GM06990 (cell line): ENCODE data around the gene MGMT.

Source experiments
- DNase-seq: peaks from one replicate; pipeline ENCODE4 v3.0.0-alpha.2; 2011; ENCODE audit not compliant: insufficient read length; ENCODE audit errors: extremely low read depth
- H3K27me3 ChIP-seq: replicated peaks from 2 replicates; pipeline ENCODE4 v1.6.0; 2011; ENCODE audit warnings: low read length; ENCODE audit not compliant: control insufficient read depth, insufficient read depth
- H3K36me3 ChIP-seq: 2 replicates; pipeline ENCODE4 v1.5.1; 2011; ENCODE audit warnings: low read length; ENCODE audit not compliant: control insufficient read depth, insufficient read depth
- H3K4me3 ChIP-seq: replicated peaks from 2 replicates; pipeline ENCODE4 v1.5.1; 2011; ENCODE audit warnings: low read depth, mild to moderate bottlenecking, control low read depth, low read length
- TF ChIP-seq, protein P1 (sequence below): IDR thresholded peaks from 2 replicates; pipeline ENCODE4 v1.5.1; 2011; ENCODE audit warnings: low read length, control low read depth, mild to moderate bottlenecking, inconsistent platforms; ENCODE audit not compliant: insufficient read depth, poor library complexity, severe bottlenecking

Gene MGMT

DNA sequence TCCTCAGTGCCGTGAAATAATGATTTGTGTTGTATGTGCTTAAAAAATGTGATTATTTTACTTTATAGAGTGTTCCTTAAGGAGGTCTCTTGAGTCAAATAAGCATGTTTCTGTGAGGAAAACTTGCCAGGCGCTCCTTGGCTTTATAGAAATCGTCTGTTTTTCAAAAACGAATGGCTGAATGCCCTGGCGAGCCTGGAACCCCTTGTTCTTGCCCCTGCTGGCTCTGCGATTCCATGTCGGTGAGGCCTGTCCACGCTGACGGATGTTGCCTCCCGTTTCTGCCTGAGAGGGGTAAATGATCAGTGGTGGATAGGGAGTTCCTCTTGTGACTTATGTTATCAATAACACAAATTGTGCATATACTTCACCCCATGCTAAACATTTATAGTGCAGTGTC, 75.5 kb downstream of the MGMT start:
- Histone ChIP-seq H3K27me3 (no peaks in the 10 kb centered on the region), H3K4me3 (no peak overlapping the region), H3K36me3 (no peaks in the 10 kb centered on the region)
- DNase-seq = no peak
- TF ChIP-seq, protein P1, sequence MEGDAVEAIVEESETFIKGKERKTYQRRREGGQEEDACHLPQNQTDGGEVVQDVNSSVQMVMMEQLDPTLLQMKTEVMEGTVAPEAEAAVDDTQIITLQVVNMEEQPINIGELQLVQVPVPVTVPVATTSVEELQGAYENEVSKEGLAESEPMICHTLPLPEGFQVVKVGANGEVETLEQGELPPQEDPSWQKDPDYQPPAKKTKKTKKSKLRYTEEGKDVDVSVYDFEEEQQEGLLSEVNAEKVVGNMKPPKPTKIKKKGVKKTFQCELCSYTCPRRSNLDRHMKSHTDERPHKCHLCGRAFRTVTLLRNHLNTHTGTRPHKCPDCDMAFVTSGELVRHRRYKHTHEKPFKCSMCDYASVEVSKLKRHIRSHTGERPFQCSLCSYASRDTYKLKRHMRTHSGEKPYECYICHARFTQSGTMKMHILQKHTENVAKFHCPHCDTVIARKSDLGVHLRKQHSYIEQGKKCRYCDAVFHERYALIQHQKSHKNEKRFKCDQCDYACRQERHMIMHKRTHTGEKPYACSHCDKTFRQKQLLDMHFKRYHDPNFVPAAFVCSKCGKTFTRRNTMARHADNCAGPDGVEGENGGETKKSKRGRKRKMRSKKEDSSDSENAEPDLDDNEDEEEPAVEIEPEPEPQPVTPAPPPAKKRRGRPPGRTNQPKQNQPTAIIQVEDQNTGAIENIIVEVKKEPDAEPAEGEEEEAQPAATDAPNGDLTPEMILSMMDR = no peak

DNA sequence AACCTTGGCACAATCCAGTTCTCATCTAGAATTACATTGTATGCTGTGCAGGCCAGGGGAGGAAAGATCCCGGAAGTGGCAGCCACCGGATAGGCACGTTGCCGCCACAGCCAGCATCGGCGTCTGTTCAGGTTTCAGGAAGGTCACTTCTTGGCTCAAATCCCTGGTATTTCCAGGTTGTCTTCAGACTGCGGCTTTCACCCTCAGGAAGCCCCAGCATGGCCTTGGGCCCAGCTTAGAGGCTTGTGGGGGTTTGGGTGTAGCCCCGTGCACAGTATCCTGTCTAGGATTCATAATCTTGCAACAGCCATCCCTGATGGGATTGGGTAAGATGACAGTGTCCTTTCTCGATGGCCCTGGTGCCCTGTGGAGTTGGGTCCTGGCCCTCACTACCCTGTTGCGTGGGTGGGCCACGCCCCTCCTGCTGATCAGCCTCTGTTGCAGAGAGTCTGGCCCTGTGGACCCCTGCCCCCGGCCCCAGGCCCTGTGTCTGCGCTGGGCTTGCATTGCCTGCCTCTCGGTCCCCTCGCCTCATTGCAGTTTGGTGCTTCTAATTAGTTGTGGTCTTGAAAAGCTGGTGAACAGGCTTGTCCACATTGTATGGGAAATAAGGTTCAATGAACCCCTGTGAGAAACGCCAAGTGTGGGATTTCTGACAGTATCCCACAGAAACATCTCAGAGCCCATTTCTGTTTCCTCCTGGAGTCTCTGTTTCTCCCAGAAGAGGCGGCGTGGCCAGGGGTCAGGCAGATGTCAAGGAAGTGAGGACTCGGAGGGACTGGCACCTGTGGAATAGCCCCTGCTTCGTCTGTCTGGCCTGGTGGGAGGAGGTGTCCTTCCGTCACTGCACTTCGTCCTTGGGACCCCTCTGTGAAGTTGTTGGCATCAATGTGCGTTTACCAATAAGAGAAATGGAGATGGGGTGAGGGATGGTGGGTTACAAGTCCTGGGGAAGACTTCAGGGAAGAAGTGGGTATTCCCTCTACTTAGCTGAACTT, 77.5 kb downstream of the MGMT start:
- TF ChIP-seq, protein P1 = no peak
- no peak for DNase-seq
- Histone ChIP-seq H3K36me3 (no peaks in the 10 kb centered on the region), H3K4me3 (no peak overlapping the region), H3K27me3 (no peaks in the 10 kb centered on the region)

DNA sequence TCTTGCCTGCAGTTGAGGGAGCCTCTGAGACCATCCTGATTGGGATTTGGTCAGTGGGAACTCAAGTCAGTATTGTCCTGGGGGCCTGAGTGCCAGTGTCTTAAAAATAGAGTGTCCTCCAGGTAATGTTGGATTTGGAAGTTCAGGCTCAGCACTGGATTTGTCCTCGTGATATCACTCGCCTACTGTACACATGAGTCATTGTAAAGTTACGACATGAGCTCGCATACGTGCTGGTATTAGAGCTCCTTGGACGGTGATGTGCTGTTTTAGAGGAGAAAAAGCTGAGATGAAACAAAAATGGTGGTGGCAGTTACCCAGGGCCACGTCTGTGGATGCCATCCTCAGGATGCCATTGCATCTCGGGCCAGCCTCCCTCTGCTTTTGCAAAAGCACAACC, 78.2 kb downstream of the MGMT start:
- Histone ChIP-seq H3K36me3 (no peaks in the 10 kb centered on the region), H3K27me3 (no peaks in the 10 kb centered on the region), H3K4me3 (no peak overlapping the region)
- TF ChIP-seq, protein P1 = no peak
- no peak for DNase-seq

DNA sequence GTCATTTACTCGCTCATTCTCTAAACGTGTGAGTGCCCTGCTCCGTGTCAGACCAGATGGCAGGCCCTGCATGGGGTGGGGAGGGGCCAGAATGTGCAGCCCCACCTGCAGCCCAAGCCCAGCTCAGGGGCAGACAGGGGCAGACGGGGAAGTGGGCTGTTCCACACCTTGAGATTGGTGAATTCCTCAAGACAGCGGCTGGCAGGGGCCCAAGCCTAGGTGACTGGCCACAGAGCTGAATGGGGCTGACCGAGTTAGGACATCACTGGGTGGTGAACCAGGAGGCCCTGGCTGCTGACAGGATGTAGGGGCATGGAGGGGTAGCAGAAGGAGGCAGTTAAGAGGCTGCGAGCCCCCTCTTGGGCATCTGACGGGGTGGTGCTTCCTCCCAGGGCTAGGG, 79.1 kb downstream of the MGMT start:
- TF ChIP-seq, protein P1 = no peak
- Histone ChIP-seq H3K4me3 (no peak overlapping the region), H3K27me3 (no peaks in the 10 kb centered on the region), H3K36me3 (no peaks in the 10 kb centered on the region)
- no peak for DNase-seq

DNA sequence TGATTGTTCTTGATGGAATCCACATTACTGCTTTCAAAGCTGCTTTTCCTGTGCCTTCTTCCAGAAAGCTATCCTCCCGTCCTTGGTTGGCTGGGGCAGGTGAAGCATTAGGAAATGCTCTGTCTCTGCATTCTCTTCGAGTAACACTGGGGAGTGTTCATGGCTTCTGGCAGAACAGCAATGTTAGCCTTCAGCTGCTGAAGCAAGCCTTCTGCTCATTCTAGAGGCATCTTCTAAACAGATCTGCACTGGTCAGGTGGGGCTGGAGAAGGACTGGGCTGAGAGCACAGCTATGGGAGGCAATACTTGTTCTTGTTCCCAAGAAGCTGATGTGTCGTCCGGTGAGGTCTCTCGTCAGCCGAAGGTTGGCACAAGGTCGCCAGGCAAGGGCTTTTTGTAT, 80.6 kb downstream of the MGMT start:
- no peaks in the 10 kb centered on the region for H3K36me3 ChIP-seq
- no peak for DNase-seq
- H3K27me3 ChIP-seq = no peaks in the 10 kb centered on the region
- TF ChIP-seq, protein P1 = no peak
- no peak overlapping the region for H3K4me3 ChIP-seq
